Heart left ventricle (tissue), 16 donors: ENCODE measurements around the gene SYNE4. TPM values are rescaled to one million over a fixed set of nuclear protein-coding genes. Genes with fewer than 3 reads are reported as not detected.
"Not testable (repeated sequence)": the region's sequence is repeated elsewhere in the genome, so short reads cannot be mapped to it uniquely, and the experiment has no call there.

Source experiments
- ATAC-seq, 4 donors: fragments of 200-7000 bp; cut with Tn5 transposase; one replicate each; pipeline ENCODE4 v1.9.1; 2020 to 2022; ENCODE audit warnings: moderate library complexity in 4 of 4, mild to moderate bottlenecking in 3 of 4, moderate number of reproducible peaks in 1 of 4
- DNase-seq, 5 donors: peaks; one replicate each; pipeline ENCODE4 v3.0.0-alpha.2; 2020
- H3K27ac ChIP-seq, 12 donors: fragments of 200-600 bp; sonication (generic) in 4 of 12; one replicate each; pipeline versions ENCODE4 v1.5.0 to v1.8.0; 2016 to 2022; ENCODE audit warnings: mild to moderate bottlenecking in 2 of 12
- H3K27me3 ChIP-seq, 9 donors: fragments of 200-600 bp; sonication (generic) in 2 of 9; one replicate each; pipeline versions ENCODE4 v1.5.1 to v1.8.0; 2016 to 2022; ENCODE audit warnings: mild to moderate bottlenecking in 3 of 9
- H3K36me3 ChIP-seq, 9 donors: fragments of 200-600 bp; sonication (generic) in 2 of 9; one replicate each; pipeline versions ENCODE4 v1.5.0 to v1.8.0; 2018 to 2022; ENCODE audit warnings: mild to moderate bottlenecking in 2 of 9
- H3K4me1 ChIP-seq, 12 donors: fragments of 200-600 bp; sonication (generic) in 4 of 12; one replicate each; pipeline versions ENCODE4 v1.5.0 to v1.8.0; 2016 to 2022; ENCODE audit warnings: mild to moderate bottlenecking in 3 of 12
- H3K4me3 ChIP-seq, 12 donors: fragments of 200-600 bp; sonication (generic) in 4 of 12; one replicate each; pipeline versions ENCODE4 v1.5.0 to v1.8.0; 2017 to 2022; ENCODE audit warnings: mild to moderate bottlenecking in 9 of 12, moderate library complexity in 4 of 12
- H3K9me3 ChIP-seq, 12 donors: fragments of 200-600 bp; sonication (generic) in 4 of 12; one replicate each; pipeline versions ENCODE4 v1.5.0 to v1.8.0; 2016 to 2022; ENCODE audit warnings: mild to moderate bottlenecking in 1 of 12
- CTCF ChIP-seq, 12 donors: fragments of 200-600 bp; sonication (generic) in 4 of 12; IDR thresholded peaks; one replicate each; pipeline versions ENCODE4 v1.5.0 to v1.8.0; 2018 to 2022; ENCODE audit warnings: antibody characterized with exemption in 12 of 12, mild to moderate bottlenecking in 5 of 12
- POLR2A ChIP-seq, 2 donors: fragments of 450-650 bp; IDR thresholded peaks; one replicate each; pipeline ENCODE4 v1.6.1; 2017; ENCODE audit warnings: antibody characterized with exemption in 2 of 2, mild to moderate bottlenecking in 2 of 2, moderate library complexity in 2 of 2
- WGBS, 4 donors: extraction: QIAGEN DNeasy Blood & Tissue Kit in 2 of 4; methylation state at CpG; one replicate each; pipeline versions ENCODE4 v1.1.5 to v1.1.7; 2013 to 2018; 5-methylcytosine and 5-hydroxymethylcytosine counted together
- intact Hi-C, 10 donors: fragments of 100-400 bp; cut with DNase I; formaldehyde crosslinking; loops; one replicate each; pipeline versions ENCODE4 v1.11.1 to v1.14.2; 2022
- polyA plus RNA-seq, 2 donors: library from polyadenylated mRNA; stranded (reverse); fragments of 200-250 nt; gene quantifications; one replicate each; pipeline ENCODE4 v1.2.3, GENCODE V29; 2013
- total RNA-seq, 9 donors: library from RNA; depleted of rRNA in 2 of 9; stranded (reverse); fragments of >200 nt in 2 of 9; fragmentation: NEBNext Ultra II Directional in 3 of 9; extraction: Animal tissue kit (Norgen Biotek cat#: 25700) in 3 of 9; gene quantifications; one replicate each; pipeline versions ENCODE4 v1.1.0 to v1.2.4, GENCODE V29; 2016 to 2023
- donor health status: ischemic (EF 13 %, LVEDD 7.1; RV severe dilation, severe dysfunction).
- donor health status: healthy with polysubstance abuse.
- donor health status: DM: no; HTN: yes; CAD: no.
- donor health status: DM: no; HTN: no; CAD: no.
- donor health status: ischemic (EF 25% LVEDD 6.9; RV normal size, moderate dysfunction).
- donor health status: ischemic (EF 25% LVEDD 5.7; RV mildly dilated, moderate dysfunction).
- donor health status: healthy.
- donor health status: DM: yes; HTN: yes; CAD: no.
- donor health status: ischemic (EF 35%, LVEDD 5.7; RV mildly dilated, moderate dysfunction).
- donor health status: nonischemic (EF 11% LVEDD 7.7; RV severe dilation, severe dysfunction).
- donor health status: DM: yes; HTN: yes; CAD: no.
- donor health status: PGD.
- donor health status: ischemic (EF 29% LVEDD 5.4; RV normal size, mild dysfunction).
- donor health status: nonischemic (EF 23%, LVEDD 6.1; RV moderate dilation, normal function).

Gene SYNE4
- total and polyA plus RNA-seq, 11 donors = 0.12 to 0.50 (median 0.17) TPM; not detected in 4

GRCh38 chr19:35986111-35986510, 22.5 kb downstream of the SYNE4 start:
- Histone ChIP-seq H3K27ac (no peak overlapping the region), H3K4me3 (no peak overlapping the region), H3K9me3 (peaks cover 0 to 7% (median 0%) of the 10 kb centered on the region in 12 donors), H3K36me3 (no peaks in the 10 kb centered on the region), H3K4me1 (peaks cover 0 to 8% (median 0%) of the 10 kb centered on the region in 12 donors), H3K27me3 (peaks cover 7 to 52% (median 21%) of the 10 kb centered on the region in 9 donors)
- intact Hi-C loops = no loop called here
- WGBS, 4 donors = 90 to 100% (median 94%) methylated on average over 1 to 5 of the region's 5 CpGs
- DNase-seq = no peak
- no peak for TF ChIP-seq POLR2A (IDR thresholded peaks at IDR 0.05)
- TF ChIP-seq CTCF (IDR thresholded peaks at IDR 0.05) = no peak
- ATAC-seq = no peak

- WGBS, 4 donors = 77 to 81% (median 78%) methylated on average over 7 to 8 of the region's 8 CpGs
- ATAC-seq (no peak), DNase-seq (no peak)
- Histone ChIP-seq H3K4me1 (peaks cover 0 to 8% (median 0%) of the 10 kb centered on the region in 12 donors), H3K4me3 (no peak overlapping the region), H3K27me3 (peaks cover 7 to 60% (median 25%) of the 10 kb centered on the region in 9 donors), H3K27ac (no peak overlapping the region), H3K9me3 (no peaks in the 10 kb centered on the region), H3K36me3 (no peaks in the 10 kb centered on the region)
- intact Hi-C loops = no loop called here
- TF ChIP-seq POLR2A (IDR thresholded peaks at IDR 0.05) = no peak
- TF ChIP-seq CTCF (IDR thresholded peaks at IDR 0.05) = no peak
Measured at GRCh38 chr19:35983177-35983576, 25.4 kb downstream of the SYNE4 start.

- H3K9me3 ChIP-seq, DNase-seq, H3K36me3 ChIP-seq, H3K4me1 ChIP-seq, H3K27ac ChIP-seq, intact Hi-C loops, H3K4me3 ChIP-seq, ATAC-seq: not testable (repeated sequence)
- peaks cover 0 to 41% (median 13%) of the 10 kb centered on the region in 9 donors for H3K27me3 ChIP-seq
- WGBS, 4 donors = 82 to 87% (median 84%) methylated on average over 4 of the region's 4 CpGs
Measured at GRCh38 chr19:35980997-35981396, 27.6 kb downstream of the SYNE4 start.

GRCh38 chr19:35978832-35979365, 29.7 kb downstream of the SYNE4 start:
- H3K4me3 ChIP-seq = no peak overlapping the region
- intact Hi-C loops = no loop called here
- WGBS, 4 donors = 50 to 69% (median 67%) methylated on average over 14 to 20 of the region's 20 CpGs
- H3K9me3 ChIP-seq = no peaks in the 10 kb centered on the region
- TF ChIP-seq CTCF (IDR thresholded peaks at IDR 0.05) (no peak), POLR2A (IDR thresholded peaks at IDR 0.05) (no peak)
- H3K27ac ChIP-seq = no peak overlapping the region
- H3K27me3 ChIP-seq = peaks cover 0 to 25% (median 5%) of the 10 kb centered on the region in 9 donors
- no peak for DNase-seq
- peak in 1 of 4 donors; percentile 25 for ATAC-seq
- no peaks in the 10 kb centered on the region for H3K4me1 ChIP-seq
- H3K36me3 ChIP-seq = no peaks in the 10 kb centered on the region

- H3K4me1 ChIP-seq = no peaks in the 10 kb centered on the region
- DNase-seq = no peak
Measured at GRCh38 chr19:35978271-35978670, 30.3 kb downstream of the SYNE4 start.

More at GRCh38 chr19:35978271-35978670, 30.3 kb downstream of the SYNE4 start:
- Histone ChIP-seq H3K27ac (no peak overlapping the region), H3K4me3 (no peak overlapping the region), H3K36me3 (no peaks in the 10 kb centered on the region), H3K27me3 (peaks cover 0 to 24% (median 5%) of the 10 kb centered on the region in 9 donors), H3K9me3 (no peaks in the 10 kb centered on the region)
- no peak for ATAC-seq
- intact Hi-C loops = no loop called here
- no peak for TF ChIP-seq POLR2A (IDR thresholded peaks at IDR 0.05)
- TF ChIP-seq CTCF (IDR thresholded peaks at IDR 0.05) = no peak
- WGBS, 4 donors = 33 to 49% (median 45%) methylated on average over 5 of the region's 5 CpGs
